Measurements from ENCODE around the gene C1orf122.

Gene C1orf122

GRCh38 chr1:37802439-37802838 lies 5.2 kb upstream of the C1orf122 start:
- no peak for DNase-seq

GRCh38 chr1:37807220-37807554 lies 403 bp upstream of the C1orf122 start:
- DNase-seq = no peak

GRCh38 chr1:37808369-37809319 lies 1.1 kb downstream of the C1orf122 start:
- peak; percentile 43 to 92 (median 79) for DNase-seq

- DNase-seq = no peak
Measured at GRCh38 chr1:37809942-37810341, 2.4 kb downstream of the C1orf122 start.

- DNase-seq = peak in 9 of 14 donors; percentile 8 to 58 (median 17)
Measured at GRCh38 chr1:37811027-37811655, 3.6 kb downstream of the C1orf122 start.

GRCh38 chr1:37813529-37814145 lies 6.0 kb downstream of the C1orf122 start:
- DNase-seq = no peak

GRCh38 chr1:37814252-37814651 lies 6.7 kb downstream of the C1orf122 start:
- peak in 3 of 14 donors; percentile 5 to 18 (median 11) for DNase-seq

GRCh38 chr1:37817481-37817880 lies 9.9 kb downstream of the C1orf122 start:
- DNase-seq = peak in 7 of 14 donors; percentile 31 to 63 (median 43)

- no peak for DNase-seq
Measured at GRCh38 chr1:37821481-37821880, 13.9 kb downstream of the C1orf122 start.

GRCh38 chr1:37822906-37823815 lies 15.6 kb downstream of the C1orf122 start:
- DNase-seq = no peak

- DNase-seq = no peak
Measured at GRCh38 chr1:37824001-37824400, 16.4 kb downstream of the C1orf122 start.

- no peak for DNase-seq
Measured at GRCh38 chr1:37825506-37825905, 17.9 kb downstream of the C1orf122 start.

- DNase-seq = no peak
Measured at GRCh38 chr1:37828410-37829074, 21.0 kb downstream of the C1orf122 start.

GRCh38 chr1:37831109-37831508 lies 23.5 kb downstream of the C1orf122 start:
- DNase-seq = no peak

GRCh38 chr1:37831809-37832208 lies 24.2 kb downstream of the C1orf122 start:
- no peak for DNase-seq

- no peak for DNase-seq
Measured at GRCh38 chr1:37836788-37837187, 29.2 kb downstream of the C1orf122 start.

- no peak for DNase-seq
Measured at GRCh38 chr1:37839676-37840075, 32.1 kb downstream of the C1orf122 start.

GRCh38 chr1:37840711-37841110 lies 33.1 kb downstream of the C1orf122 start:
- DNase-seq = no peak

GRCh38 chr1:37841652-37842051 lies 34.1 kb downstream of the C1orf122 start:
- DNase-seq = no peak

GRCh38 chr1:37844536-37844935 lies 36.9 kb downstream of the C1orf122 start:
- DNase-seq = no peak

- no peak for DNase-seq
Measured at GRCh38 chr1:37845049-37845646, 37.6 kb downstream of the C1orf122 start.
